HG03439 (cell line): ENCODE data around the gene IRF2.

ENCODE experiments used
- ATAC-seq: cut with Tn5 transposase; IDR thresholded peaks from one replicate; pipeline ENCODE4 v1.9.1; 2021; ENCODE audit warnings: mild to moderate bottlenecking, moderate library complexity; ENCODE audit not compliant: unreplicated experiment

IRF2 gene

DNA sequence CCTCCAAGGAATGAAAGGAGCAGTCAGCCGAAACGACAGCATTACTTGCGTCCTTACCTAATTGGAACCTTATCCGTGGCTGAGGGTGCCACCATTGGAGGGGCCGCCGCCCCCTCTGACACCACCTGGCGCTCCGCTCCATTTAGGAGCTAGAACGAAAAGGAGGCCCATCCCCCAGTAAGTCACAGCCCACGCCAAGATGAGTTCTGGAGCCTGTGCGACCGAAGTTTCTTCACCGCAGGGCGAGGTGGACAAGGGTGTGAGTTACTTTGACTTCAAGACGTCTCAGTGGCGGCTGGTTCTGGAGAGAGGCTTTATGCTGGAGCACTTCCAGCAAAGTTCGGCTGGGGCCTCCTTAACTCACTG is 729 bp upstream of the IRF2 start:
- peak; percentile 17 for ATAC-seq

DNA sequence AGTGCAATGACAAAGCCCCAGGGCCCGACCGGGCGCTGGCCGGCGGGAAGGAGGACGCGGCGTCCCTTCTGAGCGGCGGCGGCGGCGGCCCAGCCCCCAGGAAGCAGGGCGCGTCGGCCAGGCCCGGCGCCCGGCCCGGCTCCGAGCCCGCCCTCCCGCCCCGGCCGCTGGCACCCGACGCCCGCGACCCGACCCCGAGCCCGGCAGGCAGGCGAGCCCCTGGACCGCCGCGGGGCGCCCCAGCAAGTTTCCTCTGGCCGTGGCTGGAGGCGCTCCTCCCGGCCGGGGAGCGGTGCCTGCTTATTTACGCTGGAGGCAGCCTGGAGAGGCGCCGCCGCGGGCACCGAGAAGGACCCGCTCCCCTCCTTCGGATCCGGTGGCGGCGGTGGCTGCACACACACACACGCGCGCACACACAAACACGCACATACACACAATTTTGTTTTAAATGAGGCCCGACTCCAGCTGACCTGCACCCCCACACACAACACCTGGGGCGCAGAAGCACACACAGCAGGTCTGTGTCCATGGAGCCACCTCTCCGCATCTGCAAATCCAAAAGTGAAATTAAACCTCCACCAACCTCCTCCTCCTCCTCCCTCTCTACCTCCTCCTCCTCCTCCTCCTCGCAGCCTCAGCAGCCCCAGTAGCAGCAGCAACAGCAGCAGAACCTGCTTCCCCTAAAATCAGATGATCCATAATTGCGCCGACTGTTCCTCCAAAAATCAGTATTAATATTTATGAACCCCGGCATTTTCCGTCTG is 669 bp downstream of the IRF2 start:
- ATAC-seq = peak; percentile 0

DNA sequence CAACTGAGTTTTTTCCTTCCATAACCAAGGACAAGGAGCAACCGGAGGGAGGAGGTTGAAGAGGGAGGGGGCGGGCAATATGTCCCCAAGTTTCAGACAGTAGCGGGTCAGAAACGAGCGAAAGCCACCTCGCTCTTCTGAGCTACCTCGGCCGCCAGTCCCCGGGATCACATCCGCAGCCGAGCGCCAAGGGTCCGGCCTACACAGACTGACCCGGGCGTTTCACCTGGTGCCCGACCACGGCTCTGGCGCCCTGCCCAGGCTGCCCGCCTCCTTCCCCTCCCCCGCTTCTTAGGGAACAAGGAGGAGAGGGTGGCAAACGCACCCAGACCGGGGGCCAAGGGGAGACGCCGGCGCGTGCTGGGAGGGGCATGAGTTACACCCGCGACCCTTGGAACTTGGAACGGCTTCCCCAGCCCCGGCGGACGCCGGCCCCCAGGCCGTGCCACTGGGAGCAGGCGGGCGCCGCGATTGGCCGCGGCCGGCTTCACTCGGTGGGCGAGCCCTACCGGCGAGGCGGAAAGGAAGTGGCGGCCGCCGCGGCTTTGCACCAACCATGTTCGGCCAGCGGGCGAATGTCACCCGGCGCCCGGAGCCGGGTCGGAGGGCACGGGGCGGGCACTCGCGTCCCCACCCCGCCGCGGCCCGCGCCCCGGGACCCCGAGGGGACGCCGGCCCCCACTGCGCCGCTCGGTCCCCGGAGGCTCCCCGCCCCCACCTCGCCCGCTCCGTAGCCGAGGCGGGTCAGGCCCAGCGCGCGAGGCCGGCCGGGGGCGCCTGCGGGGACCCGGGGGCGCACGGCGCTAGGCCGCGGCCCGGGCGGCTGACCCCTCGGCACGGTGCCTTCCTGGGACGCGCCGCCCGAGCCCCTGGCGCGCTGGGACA is 1.5 kb downstream of the IRF2 start:
- ATAC-seq = peak; percentile 15

DNA sequence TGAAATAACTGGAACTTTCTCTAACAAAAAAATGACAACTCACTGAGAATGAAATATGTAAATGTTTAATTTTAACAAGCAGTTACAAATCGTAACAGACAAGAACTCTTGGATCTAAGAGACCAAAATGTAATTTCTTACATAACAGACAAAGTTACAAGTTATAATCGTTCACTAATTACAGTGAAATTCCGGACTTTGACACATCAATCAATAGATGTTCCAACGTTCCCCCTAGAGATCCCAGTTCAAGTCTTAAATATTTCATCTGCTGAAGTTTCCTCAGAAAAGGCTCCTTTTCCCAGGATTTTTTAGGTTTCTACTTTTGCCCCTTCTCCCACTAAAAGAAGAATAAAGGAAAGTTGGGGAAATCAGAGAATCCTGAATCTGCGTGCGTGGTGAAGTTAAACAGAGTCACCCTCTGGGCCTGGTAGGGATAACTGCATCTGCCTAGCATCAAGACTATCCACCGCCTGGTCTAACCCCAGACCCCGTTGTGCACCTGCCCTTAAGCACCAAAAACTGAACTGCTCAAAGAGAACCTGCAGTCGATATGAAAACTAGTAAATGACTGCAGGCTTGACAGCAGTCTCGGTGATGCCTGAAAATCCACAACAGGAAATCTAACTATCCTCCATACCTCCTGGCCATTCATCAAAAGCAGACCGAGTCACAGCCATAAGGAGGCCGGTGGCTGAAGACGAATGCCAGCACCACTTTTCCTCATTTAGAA is 2.3 kb downstream of the IRF2 start:
- ATAC-seq = no peak

DNA sequence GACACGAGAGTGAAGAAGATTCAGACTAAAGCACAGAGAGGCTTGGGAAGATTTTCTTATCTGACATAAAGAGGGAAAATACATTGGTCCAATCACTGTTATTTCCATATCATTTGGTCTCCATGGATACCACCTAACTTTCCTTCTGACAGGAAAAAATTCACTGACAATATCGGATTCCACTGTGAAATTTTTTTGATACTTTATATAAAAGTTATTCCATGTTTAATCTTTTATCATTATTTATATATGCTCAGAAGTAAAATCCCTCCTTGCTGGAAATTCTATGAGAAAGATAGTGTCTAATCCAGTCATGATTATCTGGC is 3.6 kb downstream of the IRF2 start:
- ATAC-seq = no peak

DNA sequence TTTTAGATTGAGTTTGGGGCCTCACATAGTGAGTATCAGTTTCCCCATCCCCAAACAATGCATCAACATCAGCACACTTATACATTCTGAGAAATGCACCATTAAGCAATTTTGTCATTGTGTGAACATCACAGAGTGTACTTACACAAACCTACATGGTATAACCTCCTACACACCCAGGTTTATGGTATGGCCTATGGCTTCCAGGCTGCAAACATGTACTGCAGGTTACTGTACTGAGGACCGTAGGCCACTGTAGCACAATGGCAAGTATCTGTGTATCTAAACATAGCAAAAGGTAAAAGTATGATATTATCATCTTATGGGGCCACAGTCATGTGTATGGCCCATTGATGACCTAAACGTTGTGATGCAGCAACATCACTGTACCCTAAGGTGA is 7.7 kb downstream of the IRF2 start:
- ATAC-seq = no peak

DNA sequence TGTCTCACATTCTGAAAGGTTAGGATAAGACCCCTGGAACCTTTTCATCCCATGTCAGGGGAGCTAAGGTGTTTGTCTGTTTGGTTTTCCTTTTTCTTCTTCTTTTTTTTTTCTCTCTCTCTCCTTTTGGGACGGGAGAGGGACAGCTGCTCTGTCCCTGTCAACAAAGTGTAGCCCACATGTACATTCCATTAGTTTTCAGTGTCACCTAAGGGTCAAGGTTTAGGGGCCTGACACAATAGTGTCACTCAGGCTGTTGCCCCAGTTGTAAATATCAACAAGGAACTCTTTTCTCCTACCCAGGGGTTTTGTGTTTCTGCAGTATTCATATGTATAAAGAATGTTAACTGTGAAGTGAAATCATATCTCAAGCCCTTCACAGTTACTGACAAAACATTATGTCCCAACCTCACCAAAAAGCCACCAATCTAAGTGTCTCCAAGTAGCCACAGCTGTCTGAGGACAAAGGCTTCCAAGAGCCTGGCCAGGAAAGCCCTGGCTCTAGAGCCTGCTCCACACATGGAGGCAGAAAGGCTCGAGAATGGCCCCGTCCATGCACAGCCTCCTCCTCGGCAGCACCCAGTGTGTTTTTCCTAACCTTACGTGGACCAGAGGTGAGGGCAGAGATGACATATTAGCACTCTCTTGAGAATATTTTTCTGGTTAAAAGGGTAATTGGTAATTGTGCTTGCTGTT is 9.4 kb downstream of the IRF2 start:
- no peak for ATAC-seq

DNA sequence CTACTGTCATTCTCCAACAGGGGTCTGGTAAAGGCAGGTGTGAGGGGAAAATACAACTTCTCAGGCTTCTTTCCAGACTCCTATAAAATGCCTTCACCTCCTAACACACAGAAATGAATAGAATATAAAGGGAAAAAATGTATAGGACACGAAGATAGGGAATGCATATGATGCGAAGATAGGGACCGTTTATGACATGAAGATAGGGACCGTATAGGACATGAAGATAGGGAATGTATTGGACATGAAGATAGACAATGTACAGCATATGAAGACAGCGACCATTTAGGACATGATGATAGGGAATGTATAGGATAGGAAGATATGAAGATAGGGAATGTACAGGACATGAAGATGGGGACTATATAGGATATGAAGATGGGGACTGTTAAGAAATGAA is 10.5 kb downstream of the IRF2 start:
- no peak for ATAC-seq

DNA sequence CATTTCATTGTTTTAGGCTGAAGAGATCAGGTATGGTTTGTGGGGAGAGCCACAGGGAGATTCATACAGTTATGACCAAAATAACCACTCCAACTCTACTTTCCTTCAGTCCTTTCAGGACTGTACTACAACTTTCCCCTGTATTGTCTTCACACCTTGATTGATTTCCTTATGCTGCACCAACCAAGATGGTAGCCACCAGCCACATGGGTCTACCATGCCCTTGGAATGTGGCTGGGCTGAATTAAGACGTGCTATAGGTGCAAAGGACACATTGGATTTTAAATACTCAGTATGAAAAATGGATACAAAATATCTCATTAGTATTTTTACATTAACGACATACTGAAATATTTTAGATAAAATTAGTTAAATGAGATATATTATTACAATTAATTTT is 11.2 kb downstream of the IRF2 start:
- ATAC-seq = no peak

DNA sequence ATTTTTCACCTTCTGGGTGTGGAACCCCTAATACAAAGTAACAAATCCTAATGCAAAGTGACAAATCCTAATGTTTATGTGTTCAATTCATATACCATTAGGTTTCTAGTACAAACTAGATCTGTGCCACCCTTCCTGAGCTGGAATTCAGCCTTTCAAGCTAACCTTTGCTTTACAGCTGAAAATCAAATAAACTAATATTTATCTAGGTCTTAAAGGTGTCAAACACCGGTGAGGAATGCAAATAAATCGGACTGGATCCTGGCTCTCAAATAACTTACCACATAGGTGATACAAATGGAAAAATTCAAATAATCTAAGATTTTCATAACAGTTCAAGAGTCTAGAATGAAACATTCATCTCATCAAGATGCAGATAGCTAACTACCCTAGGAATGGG is 11.6 kb downstream of the IRF2 start:
- ATAC-seq = no peak

DNA sequence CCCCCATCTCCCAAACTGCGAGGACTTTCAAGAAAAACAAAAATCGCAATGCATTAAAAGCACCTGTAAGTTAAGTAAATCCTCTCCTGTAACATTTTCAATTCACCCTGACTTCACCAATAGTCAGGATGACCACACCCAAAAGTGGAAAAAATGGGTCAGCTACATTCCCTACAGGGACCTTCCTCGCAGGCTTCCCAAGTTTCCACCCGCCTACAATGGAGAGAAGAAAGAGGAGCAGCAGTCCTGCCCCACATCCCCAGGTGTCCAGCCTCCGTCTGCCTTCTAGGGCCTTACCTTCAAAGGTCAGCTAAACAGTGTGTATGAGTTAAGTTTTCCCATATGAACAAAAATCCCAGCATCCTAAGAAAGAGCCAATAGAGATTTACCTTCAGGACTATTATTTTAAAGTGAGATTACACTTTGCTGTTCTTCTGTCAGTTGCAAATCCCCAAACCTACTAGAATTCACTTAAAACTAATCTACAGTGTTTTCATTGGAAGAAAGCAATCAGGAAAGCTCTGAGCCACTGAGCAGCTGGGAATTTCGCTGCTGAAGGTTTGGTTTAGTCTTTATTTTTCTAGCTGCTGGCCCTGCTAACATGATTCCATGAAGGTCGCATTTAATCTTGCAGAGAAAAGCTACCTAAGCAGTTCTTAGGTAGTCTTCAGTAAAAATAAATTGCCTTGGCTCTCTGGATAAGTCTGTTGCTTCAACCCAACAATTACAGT is 12.5 kb downstream of the IRF2 start:
- no peak for ATAC-seq

DNA sequence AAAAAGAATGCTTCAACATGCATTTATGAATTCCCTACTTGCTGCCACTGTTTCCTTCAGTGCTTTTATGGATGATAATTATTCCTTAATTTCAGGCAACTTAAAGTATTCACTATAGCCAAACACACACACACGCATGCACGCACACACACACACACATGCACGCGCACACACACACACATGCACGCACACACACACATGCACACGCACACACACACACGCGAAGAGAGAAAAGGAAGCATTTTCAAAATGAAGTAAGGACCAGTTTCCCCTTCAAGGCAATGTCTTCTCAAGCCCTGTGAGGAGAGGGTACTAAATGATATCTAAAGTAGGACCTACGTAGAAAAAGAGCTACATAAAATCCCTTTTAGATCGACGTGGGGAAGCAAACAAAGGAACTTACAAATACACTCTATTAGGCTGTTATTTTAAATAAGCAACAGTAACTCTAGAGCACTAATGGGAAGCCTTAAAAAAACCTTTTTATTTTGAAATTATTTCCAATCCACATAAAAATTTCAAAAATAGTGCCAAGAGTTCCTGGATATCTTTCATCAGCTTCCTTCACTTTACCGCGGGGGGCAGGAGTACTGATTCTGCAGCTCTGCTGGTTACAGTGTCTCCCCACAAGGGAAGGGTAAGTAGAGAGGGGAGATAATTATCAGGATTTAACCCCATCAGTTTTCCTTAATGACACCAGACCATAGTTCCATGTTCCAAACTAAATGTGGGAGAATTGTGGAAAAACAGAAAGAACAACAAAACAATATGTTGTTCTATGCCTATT is 13.7 kb downstream of the IRF2 start:
- ATAC-seq = no peak

DNA sequence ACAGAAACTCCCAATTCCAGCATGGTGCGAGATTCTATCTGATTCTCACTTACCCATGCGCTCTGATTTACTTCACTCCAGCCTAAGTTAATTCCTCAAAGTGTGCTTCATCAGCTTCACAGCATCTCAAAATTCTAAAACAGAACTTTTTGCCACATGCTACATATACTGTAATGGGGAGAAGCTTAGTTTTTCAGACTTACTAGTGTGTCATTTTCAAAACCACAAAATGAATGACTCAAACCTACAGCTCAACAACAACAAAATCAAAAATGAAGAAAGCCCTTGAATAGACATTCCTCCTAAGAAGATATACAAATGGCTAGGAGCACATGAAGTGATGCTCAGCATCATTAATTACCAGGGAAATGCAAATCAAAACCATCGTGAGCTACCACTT is 14.9 kb downstream of the IRF2 start:
- no peak for ATAC-seq

DNA sequence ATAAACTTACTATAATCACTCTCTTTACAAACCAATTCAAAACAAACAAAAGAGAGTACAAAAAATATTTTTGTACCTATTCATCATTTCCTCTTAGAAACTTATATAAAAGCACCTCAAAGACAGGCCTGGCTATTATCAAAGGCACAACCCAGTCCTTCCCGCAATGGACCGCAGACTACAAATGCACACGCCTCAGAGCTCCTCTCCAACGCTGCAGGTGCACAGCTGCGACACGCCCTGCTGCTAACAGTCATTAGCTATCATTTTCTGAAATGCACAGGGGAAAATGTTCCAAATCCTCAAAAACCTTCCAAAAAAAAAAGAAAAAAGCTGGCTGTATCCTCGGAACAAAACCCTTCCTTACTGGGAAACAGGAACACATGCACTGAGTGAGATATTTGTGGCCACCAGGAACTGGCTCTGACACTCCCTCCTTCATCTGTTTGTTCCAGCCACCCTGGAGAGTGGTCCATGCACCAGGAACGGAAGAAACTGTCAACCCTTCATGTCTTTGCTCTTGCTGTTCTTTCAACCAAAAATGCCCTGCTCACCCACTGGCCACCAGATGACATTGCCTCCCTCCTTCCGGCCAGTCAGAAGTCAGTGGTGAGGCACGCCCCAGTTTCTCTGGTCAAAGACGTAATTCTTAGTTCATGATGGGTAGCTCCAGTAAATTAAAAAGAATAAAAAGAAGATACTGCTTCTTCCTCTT is 16.7 kb downstream of the IRF2 start:
- ATAC-seq = no peak

DNA sequence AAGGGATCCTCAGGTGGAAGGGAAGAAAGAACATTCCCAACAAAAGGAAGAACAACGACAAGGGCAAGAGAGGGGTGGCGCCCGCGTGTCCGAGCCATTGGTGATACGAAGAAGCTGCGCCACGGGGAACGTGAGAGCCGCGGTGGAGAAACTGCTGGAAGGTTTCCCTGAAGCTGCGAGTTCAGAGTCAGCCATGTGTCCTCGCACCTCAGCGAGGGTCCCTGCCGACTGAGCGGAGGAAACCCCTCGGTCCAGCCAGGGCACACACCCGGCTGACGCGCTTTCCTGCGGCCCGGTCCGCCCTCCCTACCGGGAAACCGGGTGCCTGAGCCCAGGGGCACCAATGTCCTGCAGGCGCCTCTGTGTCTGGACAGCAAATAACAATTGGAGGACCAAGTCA is 18.0 kb downstream of the IRF2 start:
- ATAC-seq = no peak

DNA sequence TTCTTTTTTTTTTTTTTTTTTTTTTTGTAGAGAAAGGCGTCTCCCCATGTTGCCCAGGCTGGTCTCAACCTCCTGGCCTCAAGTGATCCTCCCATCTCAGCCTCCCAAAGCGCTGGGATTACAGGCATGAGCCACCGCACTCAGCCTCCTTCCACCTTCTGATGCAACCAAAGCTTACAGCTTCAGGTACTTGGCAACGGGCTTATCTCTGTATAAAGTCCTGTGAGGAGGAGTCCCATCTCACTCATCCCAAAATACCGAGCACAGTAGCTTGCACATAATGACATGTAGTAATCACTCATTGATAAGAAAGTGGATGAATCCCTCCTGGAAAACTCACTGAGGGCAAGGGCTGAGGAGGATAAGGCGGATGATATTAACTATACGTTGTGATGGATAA is 19.1 kb downstream of the IRF2 start:
- no peak for ATAC-seq

DNA sequence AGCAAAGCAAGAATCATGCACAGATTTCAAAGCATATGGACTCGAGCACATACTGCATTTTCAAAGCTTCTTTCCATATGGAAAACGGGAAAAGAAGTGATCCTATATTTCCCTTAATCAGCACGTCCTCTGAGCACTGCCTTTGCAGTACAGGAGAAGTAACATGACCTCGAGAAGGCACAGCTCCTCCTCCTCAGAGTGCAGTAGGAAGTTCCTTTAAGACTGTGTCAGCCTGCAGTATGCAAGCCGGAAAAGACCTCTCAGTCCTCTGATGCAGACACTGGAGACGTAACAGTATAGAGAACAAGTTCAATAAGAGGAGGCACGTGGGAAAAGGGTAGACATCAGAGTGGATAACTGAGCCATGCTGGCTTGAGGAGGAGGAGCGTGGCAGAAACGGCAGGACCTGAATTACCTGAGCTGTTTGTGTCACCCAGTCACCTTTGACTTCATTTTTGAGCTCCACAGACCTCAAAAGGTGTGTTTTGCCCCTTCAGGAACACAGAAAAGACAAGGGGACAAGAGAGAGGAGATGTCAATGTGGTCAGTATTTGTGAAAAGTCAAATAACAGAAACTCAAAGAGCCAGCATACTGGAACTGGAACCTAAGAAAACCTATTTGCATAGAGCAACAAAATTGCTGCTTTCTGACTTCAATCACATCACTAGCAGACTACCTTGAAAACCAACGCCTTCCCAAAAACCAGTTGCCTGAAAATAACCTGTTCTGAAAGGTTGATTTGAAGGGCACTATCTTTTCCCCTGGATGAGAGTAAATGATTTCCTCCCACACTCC is 20.8 kb downstream of the IRF2 start:
- ATAC-seq = peak; percentile 65

DNA sequence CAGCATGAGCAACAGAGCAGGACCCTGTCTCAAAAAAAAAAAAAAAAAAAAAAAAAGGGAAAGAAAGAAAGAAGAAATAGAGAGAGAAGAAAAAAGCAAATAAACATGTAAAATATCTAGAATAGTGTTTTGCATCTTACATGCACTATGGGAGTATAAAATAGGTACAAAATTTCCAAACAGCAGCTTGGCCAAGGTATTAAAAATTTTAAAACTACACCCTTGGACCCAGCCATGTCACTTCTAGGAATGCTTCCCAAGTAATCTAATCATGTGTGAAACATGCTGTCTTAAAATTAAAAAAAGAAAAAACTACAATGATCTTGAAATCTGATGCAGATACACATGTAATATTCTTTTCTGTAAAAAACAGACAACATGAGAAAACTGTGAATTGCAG is 21.6 kb downstream of the IRF2 start:
- no peak for ATAC-seq
